Left renal pelvis (tissue), 4 donors: ENCODE data around the gene DYNLT5. TPM values are rescaled to one million over a fixed set of nuclear protein-coding genes. Genes with fewer than 3 reads are reported as not detected.
"Not testable (repeated sequence)": the region's sequence is repeated elsewhere in the genome, so short reads cannot be mapped to it uniquely, and the experiment has no call there.

Experiments
- DNase-seq, 4 donors: peaks; one replicate each; pipeline ENCODE4 v3.0.0-alpha.2; 2013; ENCODE audit warnings: low read depth in 4 of 4, low spot score in 3 of 4
- polyA plus RNA-seq, 4 donors: library from polyadenylated mRNA; unstranded; fragments of 120-200 nt; gene quantifications; one replicate each; pipeline ENCODE4 v1.2.1, GENCODE V29; 2013; ENCODE audit not compliant: insufficient read length in 4 of 4

The DYNLT5 gene, protein sequence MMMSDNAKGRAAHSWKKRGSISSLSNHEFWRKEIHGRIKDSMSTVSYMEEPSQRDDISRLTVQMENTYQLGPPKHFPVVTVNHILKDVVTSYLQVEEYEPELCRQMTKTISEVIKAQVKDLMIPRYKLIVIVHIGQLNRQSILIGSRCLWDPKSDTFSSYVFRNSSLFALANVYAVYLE
- polyA plus RNA-seq = 1 to 10 TPM; 1.4 to 2.7 (median 1.9) TPM

GRCh38 chr1:66752000-66752592 is at the start of gene DYNLT5:
TSS of gene DYNLT5 (plus strand) at chr1:66752459. CDS start at chr1:66754659, 2,200 bp downstream.
- peak in 3 of 4 donors; percentile 8 to 29 (median 15) for DNase-seq

- no peak for DNase-seq
Measured at GRCh38 chr1:66704177-66704875, 47.9 kb upstream of the DYNLT5 start.

GRCh38 chr1:66705110-66705509 is 47.1 kb upstream of the DYNLT5 start:
- no peak for DNase-seq

DNA sequence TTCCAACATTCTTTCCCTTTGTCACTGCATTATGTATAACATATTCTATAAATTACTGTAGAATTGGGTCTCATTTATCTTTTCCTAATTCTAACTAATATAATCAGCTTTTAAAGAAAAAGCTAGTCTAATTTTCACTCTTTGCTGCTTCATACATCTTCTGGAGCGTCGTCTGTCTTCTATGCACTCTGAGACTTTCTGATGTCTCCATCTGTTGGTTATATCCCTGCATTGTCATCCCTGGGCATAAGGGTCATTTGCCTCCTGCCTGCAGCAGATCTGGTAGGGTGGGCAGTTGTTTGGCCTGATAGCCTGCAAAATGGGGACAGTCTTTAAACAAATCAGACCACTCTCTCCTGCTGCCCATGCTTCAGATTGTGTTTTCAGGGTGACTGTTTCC is 40.8 kb upstream of the DYNLT5 start:
- no peak for DNase-seq

GRCh38 chr1:66712839-66713238 is 39.4 kb upstream of the DYNLT5 start:
- peak in 1 of 4 donors; percentile 14 for DNase-seq

DNA sequence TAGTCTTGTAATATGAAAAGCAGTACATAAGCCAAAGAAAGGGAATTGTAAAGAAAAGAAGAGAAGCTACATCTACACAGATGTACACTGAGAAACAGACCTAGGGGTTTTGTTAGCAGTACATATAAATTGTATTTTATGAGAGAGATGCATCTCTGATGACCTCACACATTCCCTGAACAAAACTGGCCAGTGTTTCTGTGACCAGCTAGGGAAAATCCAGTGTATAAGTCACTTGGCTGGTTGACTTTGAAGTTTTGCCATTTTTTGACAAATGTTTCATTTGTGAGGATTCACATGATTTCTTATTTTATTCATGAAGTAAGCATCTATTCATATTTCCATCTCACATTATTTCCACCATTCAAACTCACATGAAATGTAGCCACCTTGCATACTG is 28.3 kb upstream of the DYNLT5 start:
- DNase-seq = no peak

- peak; percentile 39 to 57 (median 48) for DNase-seq
Measured at GRCh38 chr1:66725885-66726665, 26.2 kb upstream of the DYNLT5 start.

DNA sequence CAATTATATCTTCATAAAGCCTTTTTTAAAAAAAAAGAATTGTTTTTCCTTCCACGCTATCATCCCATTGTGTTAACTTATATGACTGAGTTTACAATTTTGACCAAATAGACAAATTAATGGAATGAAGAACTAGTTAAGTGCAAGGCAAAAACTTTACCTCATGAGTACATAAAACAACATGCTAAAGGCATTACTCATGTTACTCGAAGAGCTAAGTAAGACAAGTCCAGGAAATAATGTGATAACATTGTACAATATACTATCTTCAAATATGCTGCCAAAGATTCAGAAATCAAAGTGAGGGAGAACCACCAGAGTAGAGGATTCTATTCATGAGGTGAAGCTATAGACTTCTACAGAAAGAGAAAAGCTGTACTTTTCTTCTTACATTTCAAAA is 24.2 kb upstream of the DYNLT5 start:
- no peak for DNase-seq

GRCh38 chr1:66728716-66729115 is 23.5 kb upstream of the DYNLT5 start:
- DNase-seq = not testable (repeated sequence)

DNA sequence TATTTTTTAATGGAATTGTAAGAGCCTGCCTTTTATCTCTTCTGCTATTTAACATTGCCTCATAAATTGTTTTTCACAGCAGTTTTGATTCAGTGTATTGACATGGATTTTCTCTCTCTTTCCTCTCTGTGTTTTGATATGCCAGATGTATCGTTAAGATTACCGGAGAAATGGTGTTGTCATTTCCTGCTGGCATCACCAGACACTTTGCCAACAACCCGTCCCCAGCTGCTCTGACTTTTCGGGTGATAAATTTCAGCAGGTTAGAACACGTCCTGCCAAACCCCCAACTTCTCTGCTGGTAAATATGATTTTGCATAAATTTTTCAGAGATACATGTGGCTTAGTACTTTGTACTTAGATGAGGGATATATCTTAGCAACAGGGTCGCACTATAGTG is 23.1 kb upstream of the DYNLT5 start:
- DNase-seq = no peak

GRCh38 chr1:66729523-66729922 is 22.7 kb upstream of the DYNLT5 start:
- no peak for DNase-seq

DNA sequence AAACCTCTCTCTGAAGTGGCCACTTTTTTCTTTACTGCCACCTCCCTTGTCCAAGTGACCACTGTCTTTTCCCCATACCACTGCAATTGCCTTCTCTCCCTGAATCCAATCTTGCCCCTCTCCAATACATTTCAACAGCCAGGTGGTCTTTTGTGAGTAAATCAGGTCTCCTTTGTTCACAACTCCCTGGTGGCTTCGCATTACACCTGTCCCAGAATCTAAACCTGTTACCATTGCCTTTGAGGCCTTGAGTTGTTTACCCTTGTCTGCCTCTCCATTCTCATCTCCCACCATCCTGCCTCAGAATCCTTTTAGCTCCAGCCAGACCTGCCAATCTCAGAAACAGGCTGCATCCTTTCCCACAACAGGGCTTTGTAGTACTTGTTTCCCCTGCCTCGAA is 21.8 kb upstream of the DYNLT5 start:
- no peak for DNase-seq

GRCh38 chr1:66731170-66731865 is 20.9 kb upstream of the DYNLT5 start:
- no peak for DNase-seq

DNA sequence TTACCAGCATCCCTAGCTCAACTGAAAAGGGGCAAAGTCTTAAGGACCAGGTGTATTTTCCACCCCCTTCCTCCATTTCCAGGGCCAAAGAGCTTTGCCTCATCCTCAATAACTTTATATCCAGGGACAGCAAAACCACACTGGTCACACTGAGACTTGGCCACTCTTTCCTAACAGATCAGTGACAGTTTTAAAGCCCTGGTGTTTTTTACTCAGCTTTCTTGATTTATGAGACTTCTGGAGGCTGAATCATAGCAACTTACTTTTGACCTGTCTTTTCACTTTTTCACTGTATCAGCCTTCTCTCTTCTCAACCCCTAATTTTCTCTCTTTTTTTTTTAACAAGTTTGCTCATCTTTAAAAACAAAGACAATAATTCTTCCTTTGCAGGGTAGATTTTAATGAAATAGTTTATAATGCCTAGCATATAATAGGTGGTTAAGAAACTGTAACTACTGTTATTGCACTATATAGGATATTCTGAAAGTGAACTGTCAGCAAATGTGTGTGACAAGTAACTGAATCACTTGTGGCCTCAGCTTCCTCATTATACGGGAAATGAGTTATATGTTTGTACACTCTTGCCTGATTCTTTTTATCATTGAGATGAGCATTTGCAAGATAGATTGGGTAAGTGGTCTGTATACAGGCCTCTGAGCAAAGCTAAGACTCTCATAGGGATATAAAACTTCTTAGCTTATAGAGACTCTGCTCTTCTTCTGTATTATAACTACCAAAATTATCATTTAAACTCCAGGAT is 19.7 kb upstream of the DYNLT5 start:
- DNase-seq = no peak

DNA sequence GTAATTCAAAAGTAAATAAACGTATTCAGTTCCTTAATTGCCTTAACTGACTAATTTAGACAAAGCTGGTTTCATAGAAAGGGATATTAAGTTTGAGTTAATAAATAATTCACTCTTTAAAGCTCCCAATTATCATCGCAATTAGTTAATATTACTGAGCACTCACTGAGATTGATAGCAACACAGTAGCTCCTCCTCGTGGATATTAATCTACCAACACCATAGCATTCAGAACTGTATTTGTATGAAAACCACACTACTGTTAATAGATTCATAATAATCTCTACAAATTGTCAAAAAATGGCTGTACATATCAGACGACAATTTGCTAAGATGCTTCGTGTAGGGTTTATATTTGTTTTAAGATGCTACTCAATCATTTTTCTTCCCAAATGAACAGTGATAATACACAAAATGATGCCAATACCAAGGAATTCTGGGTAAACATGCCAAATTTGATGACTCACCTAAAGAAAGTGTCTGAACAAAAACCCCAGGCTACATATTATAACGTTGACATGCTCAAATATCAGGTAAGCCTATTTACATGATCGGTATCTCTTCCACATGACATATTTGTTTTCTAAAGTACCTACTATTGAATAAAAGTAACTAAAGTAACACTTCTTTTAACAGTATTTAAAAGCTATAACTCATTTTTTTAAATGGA is 18.8 kb upstream of the DYNLT5 start:
- DNase-seq = no peak

DNA sequence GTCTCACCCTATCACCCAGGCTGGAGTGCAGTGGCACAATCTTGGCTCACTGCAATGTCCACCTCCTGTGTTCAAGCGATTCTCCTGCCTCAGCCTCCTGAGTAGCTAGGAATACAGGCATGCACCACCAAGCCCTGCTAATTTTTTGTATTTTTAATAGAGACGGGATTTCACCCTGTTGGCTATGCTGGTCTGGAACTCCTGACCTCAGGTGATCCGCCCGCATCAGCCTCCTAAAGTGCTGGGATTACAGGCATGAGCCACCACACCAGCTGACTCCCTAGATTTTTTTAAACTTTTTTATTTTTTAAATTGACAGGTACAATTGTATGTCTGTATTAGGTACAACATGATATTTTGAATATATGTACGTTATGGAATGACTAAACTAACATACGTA is 17.7 kb upstream of the DYNLT5 start:
- DNase-seq = not testable (repeated sequence)

- DNase-seq = no peak
Measured at GRCh38 chr1:66737836-66738235, 14.4 kb upstream of the DYNLT5 start.

GRCh38 chr1:66739401-66740157 is 12.7 kb upstream of the DYNLT5 start:
- DNase-seq = no peak

DNA sequence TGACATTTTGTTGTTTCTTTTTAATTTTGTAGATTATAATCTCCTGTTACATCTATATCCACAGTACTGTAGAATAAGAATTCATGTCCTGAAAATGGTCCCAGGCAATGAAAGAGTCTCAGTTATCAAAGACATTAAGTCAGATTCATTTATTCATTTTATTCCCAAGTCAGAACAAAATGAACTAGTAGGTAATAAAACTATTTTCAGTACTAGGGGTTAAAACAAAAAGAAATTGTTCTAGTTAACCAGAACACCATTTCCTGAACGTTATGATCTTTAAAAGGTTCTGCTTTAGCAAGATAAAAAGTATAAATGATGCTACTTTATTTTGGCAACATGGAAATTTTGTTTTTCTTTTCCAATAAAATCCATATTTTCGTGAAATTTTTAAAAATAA is 6.8 kb upstream of the DYNLT5 start:
- DNase-seq = no peak
